Lung (tissue), 12 donors: ENCODE results near the gene RTN4R. TPM values are rescaled to one million over a fixed set of nuclear protein-coding genes. Genes with fewer than 3 reads are reported as not detected.

Experiments used
- ATAC-seq: fragments of 200-7000 bp; cut with Tn5 transposase; one replicate; pipeline ENCODE4 v1.9.1; 2020; ENCODE audit warnings: moderate number of reproducible peaks; ENCODE audit not compliant: insufficient read depth, low FRiP score
- DNase-seq, 3 donors: peaks; one replicate each; pipeline ENCODE4 v3.0.0-alpha.2; 2013 to 2017
- H3K27ac ChIP-seq, 2 donors: one replicate each; pipeline ENCODE4 v1.5.1; 2013; ENCODE audit warnings: mild to moderate bottlenecking in 2 of 2, moderate library complexity in 2 of 2, control low read depth in 1 of 2, inconsistent platforms in 1 of 2, low read depth in 1 of 2, low read length in 1 of 2
- H3K27me3 ChIP-seq, 3 donors: one replicate each; pipeline ENCODE4 v1.5.1; 2013; ENCODE audit warnings: low read length in 2 of 3; ENCODE audit not compliant: control insufficient read depth in 3 of 3, insufficient read depth in 3 of 3
- H3K36me3 ChIP-seq, 4 donors: one replicate each; pipeline ENCODE4 v1.5.1; 2013; ENCODE audit warnings: low read length in 4 of 4, mild to moderate bottlenecking in 1 of 4, moderate library complexity in 1 of 4; ENCODE audit not compliant: control insufficient read depth in 4 of 4, insufficient read depth in 4 of 4
- H3K4me1 ChIP-seq, 5 donors: one replicate each; pipeline ENCODE4 v1.5.1; 2013; ENCODE audit warnings: low read length in 5 of 5, mild to moderate bottlenecking in 2 of 5, moderate library complexity in 1 of 5; ENCODE audit not compliant: control insufficient read depth in 5 of 5, insufficient read depth in 5 of 5
- H3K4me3 ChIP-seq: one replicate; pipeline ENCODE4 v1.5.1; 2013; ENCODE audit warnings: mild to moderate bottlenecking, control low read depth, moderate library complexity
- H3K9ac ChIP-seq, 2 donors: one replicate each; pipeline ENCODE4 v1.5.1; 2013; ENCODE audit warnings: low read length in 2 of 2, control low read depth in 1 of 2; ENCODE audit not compliant: insufficient read depth in 1 of 2
- H3K9me3 ChIP-seq, 4 donors: one replicate each; pipeline ENCODE4 v1.5.1; 2013; ENCODE audit warnings: low read length in 3 of 4, mild to moderate bottlenecking in 1 of 4, moderate library complexity in 1 of 4; ENCODE audit not compliant: control insufficient read depth in 4 of 4, insufficient read depth in 3 of 4
- WGBS, 2 donors: extraction: QIAGEN DNeasy Blood & Tissue Kit; methylation state at CpG; one replicate each; pipeline ENCODE4 v1.1.7; 2013; 5-methylcytosine and 5-hydroxymethylcytosine counted together
- polyA plus RNA-seq, 2 donors: library from polyadenylated mRNA; stranded (reverse); fragments of 200-250 nt; gene quantifications; one replicate each; pipeline ENCODE4 v1.2.1, GENCODE V29; 2013
- total RNA-seq, 2 donors: library from RNA; depleted of rRNA in 1 of 2; stranded (reverse); fragments of >200 nt in 1 of 2; gene quantifications; one replicate each; pipeline ENCODE4 v1.2.1, GENCODE V29; 2014 to 2021
- TF ChIP-seq, protein P1 (sequence below): IDR thresholded peaks from 2 replicates; pipeline ENCODE4 v1.5.1; 2012; ENCODE audit warnings: mild to moderate bottlenecking; ENCODE audit errors: control extremely low read depth, extremely low read depth
- donor health status: control.
- donor health status: control.
- donor health status: Bipolar disorder and iron deficiency.
- donor health status: healthy.
- donor health status: DM: yes; HTN: yes; CAD: no.

Gene RTN4R
- total and polyA plus RNA-seq, 4 donors, result 2.6 to 7.8 (median 4.3) TPM

DNA sequence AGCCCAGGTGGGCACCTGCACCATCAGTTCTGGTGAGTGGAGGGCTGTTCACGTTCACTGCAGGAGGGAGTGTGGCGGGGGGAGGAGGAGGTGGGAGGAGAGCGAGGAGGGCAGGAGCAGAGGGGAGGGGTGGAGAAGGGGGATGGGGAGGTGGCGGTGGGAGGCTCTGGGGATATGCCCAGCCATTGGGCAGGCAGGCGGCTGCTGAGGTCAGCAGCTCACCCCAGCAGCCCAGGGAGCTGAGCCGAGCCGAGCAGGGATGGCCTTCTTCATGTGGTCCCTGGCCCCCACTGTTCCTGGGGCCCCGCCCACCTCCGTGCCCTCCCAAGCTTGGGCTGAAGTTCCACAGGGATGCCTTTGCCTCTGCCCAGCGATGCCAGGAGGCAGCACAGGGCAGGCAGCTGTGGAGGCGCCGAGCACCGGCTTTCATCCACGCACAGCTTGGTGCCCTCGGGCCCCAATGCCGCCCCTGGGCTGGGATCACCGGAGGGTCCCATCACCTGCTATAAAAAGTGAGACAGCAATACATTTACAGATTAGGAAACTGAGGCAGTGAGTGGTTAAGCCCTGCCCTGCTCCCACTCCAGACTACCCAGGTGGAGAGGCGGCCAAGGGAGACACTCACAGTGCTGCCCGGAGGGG lies 21.6 kb downstream of the RTN4R start:
- WGBS, 2 donors, result 95 to 96% methylated on average over 19 of the region's 19 CpGs
- Histone ChIP-seq H3K27ac (no peak overlapping the region), H3K9ac (no peak overlapping the region), H3K9me3 (no peaks in the 10 kb centered on the region), H3K27me3 (no peaks in the 10 kb centered on the region), H3K36me3 (no peaks in the 10 kb centered on the region), H3K4me1 (peaks cover 4 to 57% (median 24%) of the 10 kb centered on the region in 5 donors), H3K4me3 (no peak overlapping the region)
- no peak for ATAC-seq
- no peak for DNase-seq
- TF ChIP-seq, protein P1, sequence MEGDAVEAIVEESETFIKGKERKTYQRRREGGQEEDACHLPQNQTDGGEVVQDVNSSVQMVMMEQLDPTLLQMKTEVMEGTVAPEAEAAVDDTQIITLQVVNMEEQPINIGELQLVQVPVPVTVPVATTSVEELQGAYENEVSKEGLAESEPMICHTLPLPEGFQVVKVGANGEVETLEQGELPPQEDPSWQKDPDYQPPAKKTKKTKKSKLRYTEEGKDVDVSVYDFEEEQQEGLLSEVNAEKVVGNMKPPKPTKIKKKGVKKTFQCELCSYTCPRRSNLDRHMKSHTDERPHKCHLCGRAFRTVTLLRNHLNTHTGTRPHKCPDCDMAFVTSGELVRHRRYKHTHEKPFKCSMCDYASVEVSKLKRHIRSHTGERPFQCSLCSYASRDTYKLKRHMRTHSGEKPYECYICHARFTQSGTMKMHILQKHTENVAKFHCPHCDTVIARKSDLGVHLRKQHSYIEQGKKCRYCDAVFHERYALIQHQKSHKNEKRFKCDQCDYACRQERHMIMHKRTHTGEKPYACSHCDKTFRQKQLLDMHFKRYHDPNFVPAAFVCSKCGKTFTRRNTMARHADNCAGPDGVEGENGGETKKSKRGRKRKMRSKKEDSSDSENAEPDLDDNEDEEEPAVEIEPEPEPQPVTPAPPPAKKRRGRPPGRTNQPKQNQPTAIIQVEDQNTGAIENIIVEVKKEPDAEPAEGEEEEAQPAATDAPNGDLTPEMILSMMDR, result no peak

GRCh38 chr22:20245577-20246367 lies 22.3 kb downstream of the RTN4R start:
- H3K27me3 ChIP-seq, result no peaks in the 10 kb centered on the region
- no peak overlapping the region for H3K9ac ChIP-seq
- H3K4me1 ChIP-seq, result peaks cover 4 to 62% (median 28%) of the 10 kb centered on the region in 5 donors
- H3K27ac ChIP-seq, result no peak overlapping the region
- H3K4me3 ChIP-seq, result no peak overlapping the region
- 91 to 93% methylated on average over 14 of the region's 14 CpGs for WGBS, 2 donors
- ATAC-seq (no peak), DNase-seq (no peak)
- H3K9me3 ChIP-seq, result no peaks in the 10 kb centered on the region
- no peaks in the 10 kb centered on the region for H3K36me3 ChIP-seq
- TF ChIP-seq, protein P1, result no peak

- WGBS, 2 donors, result 49 to 62% methylated on average over 24 of the region's 24 CpGs
- Histone ChIP-seq H3K27ac (no peak overlapping the region), H3K9me3 (no peaks in the 10 kb centered on the region)
Measured at GRCh38 chr22:20244691-20245576, 23.2 kb downstream of the RTN4R start.

More at GRCh38 chr22:20244691-20245576, 23.2 kb downstream of the RTN4R start:
- DNase-seq, result no peak
- Histone ChIP-seq H3K9ac (no peak overlapping the region), H3K27me3 (no peaks in the 10 kb centered on the region), H3K36me3 (no peaks in the 10 kb centered on the region), H3K4me1 (peaks cover 4 to 64% (median 32%) of the 10 kb centered on the region in 5 donors), H3K4me3 (no peak overlapping the region)
- TF ChIP-seq, protein P1, result no peak
- no peak for ATAC-seq
